NCI-H345 treated with DMSO at 0.1 percent for 48 hours (cell line): ENCODE measurements around the gene MPZL3.
"Not testable (repeated sequence)": the region's sequence is repeated elsewhere in the genome, so short reads cannot be mapped to it uniquely, and the experiment has no call there.

Experiments
- DNase-seq: peaks from one replicate; lab custom pipeline; 2025; ENCODE audit not compliant: unreplicated experiment; lab: John Stamatoyannopoulos, UW

The MPZL3 gene

GRCh38 chr11:118213781-118214180, 38.4 kb downstream of the MPZL3 start:
- no peak for DNase-seq

DNA sequence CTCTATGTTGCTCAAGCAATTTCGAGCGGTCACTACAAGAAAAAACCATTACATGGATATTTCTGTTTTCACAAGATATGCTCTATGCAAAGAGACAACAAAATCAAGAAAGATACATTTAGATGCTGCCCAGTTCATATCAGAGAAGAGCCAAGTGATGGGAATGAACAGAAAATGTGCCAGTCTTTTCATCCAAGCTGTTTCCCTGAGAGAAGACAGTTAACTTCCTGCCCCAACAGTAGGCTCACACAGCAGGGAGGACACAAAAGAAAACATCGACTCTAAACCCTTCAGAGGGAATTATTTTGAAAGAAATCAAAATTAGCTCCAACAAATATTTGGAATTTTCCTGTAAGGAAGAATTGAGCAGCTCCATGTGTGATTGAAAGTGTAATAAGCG, 39.0 kb downstream of the MPZL3 start:
- no peak for DNase-seq

DNA sequence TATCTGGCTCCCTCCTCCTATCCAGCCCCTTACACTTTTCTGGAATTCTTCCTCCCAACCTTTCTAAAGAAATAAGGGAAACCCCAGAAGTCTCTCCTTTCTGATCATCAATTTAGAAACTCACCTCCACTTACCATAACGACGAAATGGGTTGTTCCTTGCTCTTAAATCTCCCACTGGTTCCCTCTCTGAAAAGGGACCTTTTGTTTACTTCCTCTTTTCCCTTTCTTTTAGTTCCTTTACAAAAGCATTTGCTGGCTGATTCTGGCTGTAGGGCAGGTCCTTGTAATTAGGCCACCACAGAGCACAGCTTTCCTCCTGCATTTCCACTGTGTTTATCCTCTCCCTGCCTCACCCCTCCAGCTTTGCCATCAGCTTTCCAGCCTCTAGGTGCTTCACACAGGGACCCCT, 39.4 kb downstream of the MPZL3 start:
- DNase-seq: no peak

DNA sequence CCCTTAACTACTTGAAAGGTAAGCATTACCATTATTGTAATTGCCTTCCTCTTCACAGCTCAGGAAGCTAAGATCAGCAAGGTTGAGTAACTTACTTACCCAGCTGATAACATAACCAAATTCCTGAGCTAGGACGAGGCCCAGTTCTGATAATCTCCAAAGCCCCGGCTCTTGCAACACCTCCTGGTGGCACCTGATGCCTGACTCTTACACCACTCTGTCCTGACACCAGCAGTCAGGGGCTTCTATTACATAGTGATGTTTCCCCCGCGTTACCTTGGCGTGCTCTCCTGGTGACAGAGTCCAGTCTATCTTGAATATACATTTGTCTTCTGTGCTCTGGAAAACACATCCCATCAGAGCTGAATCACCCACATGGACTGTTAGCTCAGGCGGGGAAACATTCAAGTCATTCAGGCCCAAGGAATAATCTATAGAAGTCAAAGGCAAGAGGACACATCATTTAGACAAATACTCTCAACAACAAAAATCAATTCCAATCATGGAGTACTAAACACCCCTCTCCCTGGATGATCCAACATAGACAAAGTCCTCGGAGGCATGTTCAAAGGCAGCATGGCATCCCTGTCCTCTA, 39.9 kb downstream of the MPZL3 start:
- DNase-seq: no peak

- peak; percentile 6 for DNase-seq
Measured at GRCh38 chr11:118211006-118211405, 41.2 kb downstream of the MPZL3 start.

- DNase-seq: no peak
Measured at GRCh38 chr11:118210323-118210722, 41.8 kb downstream of the MPZL3 start.

DNA sequence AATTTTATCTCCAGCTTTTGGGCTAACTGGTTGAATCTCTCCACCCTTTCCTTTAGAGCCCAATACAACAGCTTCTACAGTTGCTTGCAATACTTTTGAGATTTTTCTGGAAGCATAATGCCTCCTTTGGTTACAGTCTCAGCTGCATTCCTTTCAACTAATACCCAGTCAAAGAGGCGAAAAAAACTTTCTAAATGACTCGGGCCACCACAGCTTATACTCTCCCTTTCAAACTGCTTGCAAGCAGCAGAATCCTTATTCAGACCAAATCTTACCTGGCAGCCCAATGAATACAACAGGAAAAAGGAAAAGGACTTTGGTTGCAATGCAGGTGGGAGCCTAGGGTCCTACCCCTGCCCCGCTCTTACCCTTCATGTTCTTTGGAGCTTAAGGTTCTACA, 43.1 kb downstream of the MPZL3 start:
- DNase-seq: no peak

- DNase-seq: no peak
Measured at GRCh38 chr11:118207079-118207478, 45.1 kb downstream of the MPZL3 start.

DNA sequence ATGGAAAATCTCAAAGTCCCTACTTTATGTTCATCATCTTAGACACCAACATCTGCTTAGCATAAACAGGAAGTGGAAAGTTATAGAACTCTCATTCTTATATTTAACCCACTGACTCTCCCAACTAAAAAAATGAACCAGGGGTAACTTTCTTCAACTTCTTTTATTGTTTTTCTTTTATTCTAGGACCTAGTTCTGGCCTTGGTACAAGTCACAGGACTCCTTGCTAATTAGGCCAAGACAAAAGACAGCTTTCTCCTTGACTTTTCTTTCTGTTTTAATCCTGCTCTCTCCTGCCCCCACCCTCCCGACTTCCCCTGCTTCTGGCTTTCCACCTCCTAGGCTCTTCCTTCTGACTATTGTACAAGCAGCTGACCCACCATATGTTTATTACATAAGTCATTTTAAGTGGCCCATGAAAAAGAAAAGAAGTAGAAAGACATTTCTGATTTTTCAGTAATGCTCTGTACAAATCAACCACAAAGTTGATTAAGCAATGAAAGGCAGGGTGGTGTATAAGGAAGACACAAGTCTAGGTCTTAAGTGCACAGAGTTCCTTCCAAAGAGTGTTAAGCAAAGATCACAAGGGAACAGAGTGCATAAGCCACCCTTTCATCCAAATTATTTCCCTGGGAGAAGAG, 45.7 kb downstream of the MPZL3 start:
- DNase-seq: no peak

DNA sequence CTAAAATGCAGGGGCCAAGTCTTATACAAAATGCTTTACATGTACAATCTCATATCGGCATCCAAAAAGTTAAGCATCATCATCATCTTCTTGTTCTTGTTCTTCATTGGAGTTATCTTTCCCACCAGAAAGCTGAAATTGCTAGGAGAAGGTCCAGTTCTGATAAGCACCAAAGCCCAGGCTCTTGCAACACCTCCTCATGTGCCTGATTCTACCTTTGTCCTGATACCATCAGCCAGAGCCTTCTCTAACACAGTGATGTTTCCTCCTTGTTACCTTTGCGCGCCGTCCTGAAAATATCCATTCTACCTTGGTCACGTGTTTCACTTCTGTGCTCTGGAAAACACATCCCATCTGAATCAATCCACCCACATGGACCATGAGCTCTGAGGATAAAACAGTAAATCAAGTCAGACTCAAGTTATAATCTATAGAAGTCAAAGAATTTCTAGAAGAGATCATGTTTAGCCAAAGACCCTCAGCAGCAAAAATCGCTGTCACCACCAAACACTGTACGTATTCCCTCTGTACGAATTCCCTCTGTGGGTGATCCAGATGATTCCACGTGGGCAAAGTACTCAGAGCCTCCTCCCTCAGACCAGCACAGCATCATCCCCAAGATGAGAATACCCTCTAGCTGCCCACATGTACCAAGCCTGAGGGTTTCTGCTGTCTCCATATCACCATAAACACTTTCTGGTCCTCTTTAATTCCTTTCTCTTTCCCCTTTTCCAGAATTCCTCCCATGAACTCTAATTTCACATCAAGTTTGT, 46.4 kb downstream of the MPZL3 start:
- no peak for DNase-seq

- DNase-seq: no peak
Measured at GRCh38 chr11:118202599-118203422, 49.4 kb downstream of the MPZL3 start.

- DNase-seq: no peak
Measured at GRCh38 chr11:118201966-118202365, 50.2 kb downstream of the MPZL3 start.

DNA sequence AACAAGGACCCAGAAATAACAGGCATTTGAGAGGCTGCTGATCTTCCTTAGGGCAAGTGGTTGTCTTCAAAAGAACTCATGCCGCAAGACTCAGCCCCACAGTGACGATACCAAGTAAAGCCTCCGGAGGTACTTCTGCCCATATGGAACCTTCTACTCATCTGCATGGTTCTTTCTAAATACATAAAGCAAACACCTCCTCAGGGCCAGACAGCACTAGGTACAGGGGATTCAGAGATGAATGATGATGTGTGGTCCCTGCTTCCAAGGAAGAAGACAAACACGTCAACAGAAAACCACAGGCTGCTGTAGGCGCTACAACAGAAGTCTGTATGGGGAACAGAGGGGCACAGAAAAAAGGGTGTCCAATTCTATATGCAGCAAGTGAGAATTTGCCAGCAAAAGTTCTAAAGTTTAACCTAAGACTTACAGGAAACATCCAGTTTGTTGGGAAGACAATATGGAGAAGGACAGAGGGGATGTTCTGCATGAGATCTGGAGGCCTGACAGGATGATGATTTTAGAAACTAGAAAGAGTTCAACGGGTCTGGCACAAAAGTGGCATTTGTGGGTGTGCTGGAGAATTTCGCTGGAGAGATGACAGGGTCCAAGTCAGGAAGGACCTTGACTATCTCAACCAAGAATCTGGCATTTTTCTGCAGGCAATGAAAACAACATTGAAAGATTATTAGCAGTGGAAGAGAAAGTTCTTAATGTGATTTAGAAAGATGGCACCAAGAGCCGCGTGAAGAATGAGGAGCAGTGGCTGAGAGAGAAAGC, 51.1 kb downstream of the MPZL3 start:
- no peak for DNase-seq

DNA sequence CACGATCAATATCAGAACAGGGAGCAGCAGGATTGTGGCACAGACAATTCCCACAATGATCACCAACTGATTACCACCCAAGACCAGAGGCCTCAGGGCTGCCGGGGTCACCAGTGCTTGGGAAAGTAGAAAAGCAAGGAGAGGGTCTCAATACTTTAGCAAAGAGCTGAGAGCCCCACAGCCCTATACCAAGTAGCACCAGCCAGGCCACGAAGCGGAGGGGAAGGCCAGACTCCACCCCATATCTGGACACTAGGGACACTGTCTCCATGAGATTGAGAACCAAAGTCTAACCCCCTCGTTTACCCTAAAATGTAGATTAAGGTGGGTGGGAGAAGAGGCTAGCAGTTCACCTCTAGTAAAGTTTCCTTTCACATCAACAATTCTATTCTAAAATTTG, 51.7 kb downstream of the MPZL3 start:
- no peak for DNase-seq

DNA sequence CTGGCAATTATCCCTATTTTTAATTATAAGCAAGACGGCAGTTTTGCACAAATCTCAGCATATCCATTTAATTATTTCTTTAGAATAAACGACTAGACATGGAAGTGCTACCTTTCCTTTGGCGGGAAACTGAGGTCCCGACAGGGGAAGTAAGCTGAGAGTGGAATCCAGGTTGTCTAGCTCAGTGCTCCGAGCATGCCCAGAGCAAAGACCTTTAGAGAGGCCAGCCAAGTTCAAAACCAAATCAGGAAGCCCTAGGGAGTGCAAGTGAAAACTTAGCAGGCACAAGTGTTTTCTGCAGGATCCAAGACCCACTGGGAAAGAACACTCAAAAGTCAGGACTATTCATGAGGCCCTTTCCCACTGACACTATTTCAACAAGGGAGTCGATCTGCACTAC, 53.0 kb downstream of the MPZL3 start:
- DNase-seq: no peak

DNA sequence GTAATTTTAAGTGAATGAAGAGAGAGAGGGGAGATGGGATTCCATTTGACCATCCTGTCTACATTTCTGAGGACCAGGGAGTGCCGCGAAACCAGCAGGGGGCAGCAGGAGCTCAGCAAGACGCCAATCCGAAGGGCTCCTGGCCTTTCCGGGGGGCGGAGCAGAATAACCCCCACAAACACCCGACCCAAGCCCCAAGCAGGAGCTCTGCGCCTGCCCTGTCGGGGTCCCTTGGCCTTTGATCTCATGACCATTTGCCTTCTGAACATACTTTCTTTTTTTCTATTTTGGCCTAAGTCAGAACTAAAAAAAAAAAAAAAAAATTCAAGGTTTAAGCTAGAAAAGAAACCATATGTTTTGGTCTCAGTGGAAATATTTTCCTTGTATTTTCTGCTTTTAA, 53.8 kb downstream of the MPZL3 start:
- DNase-seq: peak; percentile 6

GRCh38 chr11:118194835-118195627, 57.1 kb downstream of the MPZL3 start:
- no peak for DNase-seq

DNA sequence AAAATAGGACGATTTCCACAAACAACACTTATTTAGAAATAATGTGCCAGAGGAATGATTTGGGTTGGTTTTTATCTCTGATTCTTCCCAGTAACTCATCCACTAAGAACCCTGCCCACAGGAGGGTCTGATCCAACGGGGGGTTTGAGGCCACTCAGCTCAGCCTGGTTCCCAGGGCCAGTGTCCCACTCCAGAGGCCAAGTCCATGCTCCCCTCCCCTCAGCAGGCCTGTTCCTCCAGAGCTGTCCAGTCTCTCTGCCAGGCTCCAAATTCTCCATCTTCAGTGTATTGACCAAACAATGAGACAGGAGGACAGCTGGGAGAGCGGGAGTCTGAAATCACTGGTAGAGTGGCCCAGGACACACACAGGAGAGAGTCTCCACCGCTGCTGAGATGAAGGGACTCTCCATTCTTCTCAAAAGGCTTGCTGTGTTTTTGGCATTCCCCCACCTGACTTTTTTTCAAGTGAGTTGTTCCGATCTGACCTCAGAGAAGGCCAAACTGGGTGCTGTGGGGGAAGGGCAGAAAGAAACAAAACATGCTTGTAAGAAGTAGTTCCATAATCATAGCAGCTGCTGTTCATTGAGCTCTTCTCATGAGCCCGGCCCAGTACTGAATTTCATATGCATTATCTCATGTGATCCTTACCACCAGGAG, 58.1 kb downstream of the MPZL3 start:
- DNase-seq: no peak

DNA sequence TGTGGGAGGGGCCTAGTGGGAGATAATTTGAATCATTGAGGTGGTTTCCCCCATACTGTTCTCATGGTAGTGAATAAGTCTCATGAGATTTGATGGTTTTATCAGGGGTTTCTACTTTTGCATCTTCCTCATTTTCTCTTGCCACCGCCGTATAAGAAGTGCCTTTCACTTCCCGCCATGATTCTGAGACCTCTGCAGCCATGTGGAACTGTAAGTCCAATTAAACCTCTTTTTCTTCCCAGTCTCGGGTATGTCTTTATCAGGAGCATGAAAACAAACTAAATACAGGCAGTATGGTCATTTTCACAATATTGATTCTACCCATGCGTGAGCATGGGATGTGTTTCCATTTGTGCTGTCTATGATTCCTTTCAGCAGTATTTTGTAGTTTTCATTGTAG, 59.3 kb downstream of the MPZL3 start:
- DNase-seq: not testable (repeated sequence)
